IMR-90 (cell line): ENCODE results near the gene ERCC1.

Source experiments
- BHLHE40 ChIP-seq: fragments of 150-350 bp; IDR thresholded peaks from 2 replicates; pipeline ENCODE4 v1.6.1; 2016; ENCODE audit warnings: mild to moderate bottlenecking, low read depth, low read length
- CEBPB ChIP-seq: IDR thresholded peaks from 2 replicates; pipeline ENCODE4 v1.6.1; 2012; ENCODE audit warnings: low read depth, low read length, improper control_type of control experiment
- CTCF ChIP-seq: conservative IDR thresholded peaks from 2 replicates; pipeline ENCODE4 v1.5.1; 2012; ENCODE audit warnings: mild to moderate bottlenecking, low read depth, low read length, improper control_type of control experiment
- MAFK ChIP-seq: IDR thresholded peaks from 2 replicates; pipeline ENCODE4 v1.6.1; 2012; ENCODE audit warnings: low read depth, low read length, improper control_type of control experiment
- MAZ ChIP-seq: IDR thresholded peaks from 2 replicates; pipeline ENCODE4 v1.6.1; 2012; ENCODE audit warnings: low read depth, mild to moderate bottlenecking, low read length, improper control_type of control experiment, moderate library complexity, borderline replicate concordance
- NFE2L2 ChIP-seq: fragments of 150-350 bp; IDR thresholded peaks from 2 replicates; pipeline ENCODE4 v1.6.1; 2016; ENCODE audit warnings: low read depth, mild to moderate bottlenecking, low read length
- POLR2A ChIP-seq: IDR thresholded peaks from 2 replicates; pipeline ENCODE4 v1.6.1; 2012; ENCODE audit warnings: mild to moderate bottlenecking, low read depth, low read length
- RAD21 ChIP-seq: IDR thresholded peaks from 2 replicates; pipeline ENCODE4 v1.6.1; 2012; ENCODE audit warnings: low read length, improper control_type of control experiment
- RFX5 ChIP-seq: IDR thresholded peaks from 2 replicates; pipeline ENCODE4 v1.8.0; 2012; ENCODE audit warnings: low read depth, mild to moderate bottlenecking, low read length, moderate library complexity
- SMC3 ChIP-seq: fragments of 150-350 bp; IDR thresholded peaks from 2 replicates; pipeline ENCODE4 v1.6.1; 2016; ENCODE audit warnings: low read depth, mild to moderate bottlenecking, antibody characterized with exemption, low read length, moderate library complexity
- TF ChIP-seq, protein P1 (sequence below): fragments of 150-350 bp; IDR thresholded peaks from 2 replicates; pipeline ENCODE4 v1.6.1; 2017; ENCODE audit warnings: mild to moderate bottlenecking, antibody characterized with exemption, low read length, low read depth
- TF ChIP-seq, protein P2 (sequence below): fragments of 150-350 bp; IDR thresholded peaks from 2 replicates; pipeline ENCODE4 v1.6.1; 2016; ENCODE audit warnings: low read depth, mild to moderate bottlenecking, low read length, moderate library complexity, borderline replicate concordance

DNA sequence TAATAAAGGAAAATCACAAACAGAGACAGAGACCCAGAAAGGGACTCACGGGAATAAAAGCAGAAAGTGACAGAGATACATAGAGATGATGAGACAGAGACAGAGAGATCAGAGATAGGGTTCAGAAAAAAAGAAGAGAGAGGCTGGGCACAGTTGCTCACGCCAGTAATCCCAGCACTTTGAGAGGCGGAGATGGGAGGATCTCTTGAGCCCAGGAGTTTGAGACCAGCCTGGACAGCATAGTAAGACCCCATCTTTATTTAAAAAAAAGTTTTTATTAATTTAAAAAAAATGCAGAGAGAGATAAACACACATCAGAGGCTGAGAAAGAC is 24.7 kb upstream of the ERCC1 start:
- no peak for TF ChIP-seq MAFK
- TF ChIP-seq MAZ = no peak
- no peak for TF ChIP-seq RAD21
- no peak for TF ChIP-seq CTCF
- TF ChIP-seq NFE2L2 = no peak
- TF ChIP-seq, protein P1, sequence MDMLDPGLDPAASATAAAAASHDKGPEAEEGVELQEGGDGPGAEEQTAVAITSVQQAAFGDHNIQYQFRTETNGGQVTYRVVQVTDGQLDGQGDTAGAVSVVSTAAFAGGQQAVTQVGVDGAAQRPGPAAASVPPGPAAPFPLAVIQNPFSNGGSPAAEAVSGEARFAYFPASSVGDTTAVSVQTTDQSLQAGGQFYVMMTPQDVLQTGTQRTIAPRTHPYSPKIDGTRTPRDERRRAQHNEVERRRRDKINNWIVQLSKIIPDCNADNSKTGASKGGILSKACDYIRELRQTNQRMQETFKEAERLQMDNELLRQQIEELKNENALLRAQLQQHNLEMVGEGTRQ = no peak
- TF ChIP-seq POLR2A = no peak
- TF ChIP-seq SMC3 = no peak
- no peak for TF ChIP-seq RFX5
- TF ChIP-seq BHLHE40 = no peak
- TF ChIP-seq CEBPB = no peak
- TF ChIP-seq, protein P2, sequence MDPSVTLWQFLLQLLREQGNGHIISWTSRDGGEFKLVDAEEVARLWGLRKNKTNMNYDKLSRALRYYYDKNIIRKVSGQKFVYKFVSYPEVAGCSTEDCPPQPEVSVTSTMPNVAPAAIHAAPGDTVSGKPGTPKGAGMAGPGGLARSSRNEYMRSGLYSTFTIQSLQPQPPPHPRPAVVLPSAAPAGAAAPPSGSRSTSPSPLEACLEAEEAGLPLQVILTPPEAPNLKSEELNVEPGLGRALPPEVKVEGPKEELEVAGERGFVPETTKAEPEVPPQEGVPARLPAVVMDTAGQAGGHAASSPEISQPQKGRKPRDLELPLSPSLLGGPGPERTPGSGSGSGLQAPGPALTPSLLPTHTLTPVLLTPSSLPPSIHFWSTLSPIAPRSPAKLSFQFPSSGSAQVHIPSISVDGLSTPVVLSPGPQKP = no peak
